Keratinocyte (primary cell): ENCODE data around the gene PPFIA1. TPM values are rescaled to one million over a fixed set of nuclear protein-coding genes. Genes with fewer than 3 reads are reported as not detected.

ENCODE experiments used
- DNase-seq: peaks from one replicate; pipeline ENCODE4 v3.0.0-alpha.2; 2011; ENCODE audit warnings: low read depth, missing footprints, low spot score
- FAIRE-seq: peaks from 2 replicates; lab custom pipeline; 2011; peaks lifted over from hg19 to GRCh38; lab: Jason Lieb, UNC
- H2AFZ ChIP-seq: 2 replicates; pipeline ENCODE4 v1.6.0; 2012; ENCODE audit warnings: low read length, control low read depth, inconsistent platforms; ENCODE audit not compliant: control insufficient read depth
- H3K27ac ChIP-seq: 2 replicates; pipeline ENCODE4 v1.5.1; 2011; ENCODE audit warnings: low read length; ENCODE audit not compliant: control insufficient read depth, insufficient read depth
- H3K27me3 ChIP-seq: 3 replicates; pipeline ENCODE4 v1.6.0; 2011; ENCODE audit warnings: low read length; ENCODE audit not compliant: control insufficient read depth, insufficient read depth; ENCODE audit errors: extremely low read depth
- H3K36me3 ChIP-seq, 2 experiments: 2 replicates in 1 of 2; 3 replicates in 1 of 2; pipeline ENCODE4 v1.5.1; 2011; ENCODE audit warnings: low read length in 2 of 2, mild to moderate bottlenecking in 1 of 2; ENCODE audit not compliant: control insufficient read depth in 2 of 2, insufficient read depth in 2 of 2; ENCODE audit errors: extremely low read depth in 1 of 2
- H3K4me1 ChIP-seq: 3 replicates; pipeline ENCODE4 v1.5.1; 2011; ENCODE audit warnings: low read length; ENCODE audit not compliant: control insufficient read depth, insufficient read depth; ENCODE audit errors: extremely low read depth
- H3K4me2 ChIP-seq: 3 replicates; pipeline ENCODE4 v1.6.0; 2011; ENCODE audit warnings: low read depth, low read length; ENCODE audit not compliant: control insufficient read depth, insufficient read depth; ENCODE audit errors: extremely low read depth
- H3K4me3 ChIP-seq, 3 experiments: fragments of 200-600 bp in 1 of 3; sonication (generic) in 1 of 3; 2 replicates in 2 of 3; 3 replicates in 1 of 3; pipeline ENCODE4 v1.5.1; 2011 to 2016; ENCODE audit warnings: low read length in 3 of 3, mild to moderate bottlenecking in 3 of 3, control low read depth in 2 of 3, inconsistent platforms in 1 of 3, low read depth in 1 of 3, mixed read lengths in 1 of 3, mixed run types in 1 of 3, moderate library complexity in 1 of 3; ENCODE audit not compliant: control insufficient read depth in 2 of 3, insufficient read depth in 2 of 3; ENCODE audit errors: extremely low read depth in 1 of 3
- H3K79me2 ChIP-seq: 2 replicates; pipeline ENCODE4 v1.6.0; 2012; ENCODE audit warnings: low read length; ENCODE audit not compliant: control insufficient read depth, insufficient read depth
- H3K9ac ChIP-seq: 3 replicates; pipeline ENCODE4 v1.6.0; 2011; ENCODE audit warnings: low read length; ENCODE audit not compliant: control insufficient read depth, insufficient read depth; ENCODE audit errors: extremely low read depth
- H3K9me1 ChIP-seq: 3 replicates; pipeline ENCODE4 v1.6.0; 2011; ENCODE audit warnings: low read length; ENCODE audit not compliant: control insufficient read depth, insufficient read depth; ENCODE audit errors: extremely low read depth
- H3K9me3 ChIP-seq: 2 replicates; pipeline ENCODE4 v1.5.1; 2012; ENCODE audit warnings: low read depth, low read length; ENCODE audit not compliant: control insufficient read depth
- H4K20me1 ChIP-seq: 3 replicates; pipeline ENCODE4 v1.6.0; 2011; ENCODE audit warnings: low read length; ENCODE audit not compliant: control insufficient read depth, insufficient read depth; ENCODE audit errors: extremely low read depth
- CTCF ChIP-seq, 3 experiments: IDR thresholded peaks in 1 of 3; conservative IDR thresholded peaks in 1 of 3; optimal IDR thresholded peaks in 1 of 3; 2 replicates in 2 of 3; 3 replicates in 1 of 3; pipeline versions ENCODE3 to v1.5.1; 2011; ENCODE audit warnings: low read length in 3 of 3, mild to moderate bottlenecking in 3 of 3, moderate library complexity in 2 of 3, control low read depth in 1 of 3, inconsistent platforms in 1 of 3; ENCODE audit not compliant: insufficient read depth in 2 of 3; ENCODE audit errors: extremely low read depth in 1 of 3
- EZH2 ChIP-seq: IDR thresholded peaks from one replicate; pipeline ENCODE4 v1.6.1; 2012; ENCODE audit warnings: inconsistent platforms, mild to moderate bottlenecking, low read length, moderate library complexity
- dilution Hi-C: fragments of 300-500 bp; cut with MboI; formaldehyde crosslinking; loops from one replicate; pipeline ENCODE4 v1.7.0; 2020; ENCODE audit warnings: low sequenced_read_pairs; ENCODE audit not compliant: extremely low pct_ligation_motif_present
- polyA plus RNA-seq, 5 experiments: library from polyadenylated mRNA; depleted of rRNA in 3 of 5; stranded (reverse) in 3 of 5; stranded (forward) in 1 of 5; unstranded in 1 of 5; fragments of >200 nt; gene quantifications; 1 replicate in 1 of 5; 2 replicates in 3 of 5; 3 replicates in 1 of 5; pipeline versions ENCODE4 v1.2.1 to v1.2.3, GENCODE V29; 2011 to 2012; ENCODE audit warnings: missing spikeins in 2 of 5, low read depth in 1 of 5, low replicate concordance in 1 of 5

The PPFIA1 gene
- polyA plus RNA-seq, 1 donor (not counting 4 experiments of a cell fraction or from before 2014, with no cell fraction given), result 27.6 TPM

- no peak overlapping the region for H3K4me2 ChIP-seq
- no peaks in the 10 kb centered on the region for H3K9me1 ChIP-seq
- H3K27ac ChIP-seq, result no peak overlapping the region
- TF ChIP-seq EZH2 (no peak), CTCF (optimal IDR thresholded peaks at IDR 0.05 in 1 of 3, IDR thresholded peaks at IDR 0.05 in 1 of 3, conservative IDR thresholded peaks at IDR 0.05 in 1 of 3; ENCODE audit: extremely low read depth in 1 of 3, insufficient read depth in 2 of 3, low read length in 3 of 3) (no peak)
- no peaks in the 10 kb centered on the region for H4K20me1 ChIP-seq
- H3K79me2 ChIP-seq, result no peaks in the 10 kb centered on the region
- H3K4me1 ChIP-seq, result no peaks in the 10 kb centered on the region
- dilution Hi-C loops, result no loop called here
- H3K4me3 ChIP-seq, result no peak overlapping the region
- H2AFZ ChIP-seq, result no peak overlapping the region
- DNase-seq (no peak), FAIRE-seq (no peak)
- peaks cover 17 to 29% of the 10 kb centered on the region in 2 experiments for H3K36me3 ChIP-seq
- H3K27me3 ChIP-seq, result no peaks in the 10 kb centered on the region
- no peak overlapping the region for H3K9ac ChIP-seq
- no peaks in the 10 kb centered on the region for H3K9me3 ChIP-seq
Observed at GRCh38 chr11:70331901-70332300, 61.4 kb downstream of the PPFIA1 start.

- H3K36me3 ChIP-seq, result peaks cover 23 to 31% of the 10 kb centered on the region in 2 experiments
- no peak for FAIRE-seq
- dilution Hi-C loops, result no loop called here
- H3K9me3 ChIP-seq, result no peaks in the 10 kb centered on the region
- no peak overlapping the region for H3K4me2 ChIP-seq
- DNase-seq, result no peak
- H3K4me1 ChIP-seq, result no peaks in the 10 kb centered on the region
- H3K79me2 ChIP-seq, result no peaks in the 10 kb centered on the region
- no peak overlapping the region for H3K4me3 ChIP-seq
- TF ChIP-seq EZH2, result no peak
- no peak for TF ChIP-seq CTCF (optimal IDR thresholded peaks at IDR 0.05 in 1 of 3, IDR thresholded peaks at IDR 0.05 in 1 of 3, conservative IDR thresholded peaks at IDR 0.05 in 1 of 3; ENCODE audit: extremely low read depth in 1 of 3, insufficient read depth in 2 of 3, low read length in 3 of 3)
- no peaks in the 10 kb centered on the region for H4K20me1 ChIP-seq
- no peak overlapping the region for H3K9ac ChIP-seq
- H3K27me3 ChIP-seq, result no peaks in the 10 kb centered on the region
- no peak overlapping the region for H3K27ac ChIP-seq
- no peaks in the 10 kb centered on the region for H3K9me1 ChIP-seq
- H2AFZ ChIP-seq, result no peak overlapping the region
Observed at GRCh38 chr11:70332567-70332966, 62.1 kb downstream of the PPFIA1 start.
